ENCODE data around the gene TSPEAR.

The TSPEAR gene

GRCh38 chr21:44615911-44616590, 95.3 kb downstream of the TSPEAR start:
- H3K4me3 ChIP-seq (ENCODE audit: control insufficient read depth, low read depth, low read length) = no peak overlapping the region
- TF ChIP-seq CTCF (IDR thresholded peaks at IDR 0.05; ENCODE audit: control insufficient read depth, insufficient read depth, low read depth, low read length, missing control alignments) = no peak
- DNase-seq (ENCODE audit: low read depth) = no peak

- no peak overlapping the region for H3K4me3 ChIP-seq (ENCODE audit: control insufficient read depth, low read depth, low read length)
- TF ChIP-seq CTCF (IDR thresholded peaks at IDR 0.05; ENCODE audit: control insufficient read depth, insufficient read depth, low read depth, low read length, missing control alignments) = no peak
- DNase-seq (ENCODE audit: low read depth) = no peak
Observed at GRCh38 chr21:44615466-44615865, 95.9 kb downstream of the TSPEAR start.

- no peak overlapping the region for H3K4me3 ChIP-seq (ENCODE audit: control insufficient read depth, low read depth, low read length)
- DNase-seq (ENCODE audit: low read depth) = no peak
- no peak for TF ChIP-seq CTCF (IDR thresholded peaks at IDR 0.05; ENCODE audit: control insufficient read depth, insufficient read depth, low read depth, low read length, missing control alignments)
Observed at GRCh38 chr21:44614961-44615391, 96.4 kb downstream of the TSPEAR start.

GRCh38 chr21:44614161-44614631, 97.2 kb downstream of the TSPEAR start:
- DNase-seq (ENCODE audit: low read depth) = no peak
- TF ChIP-seq CTCF (IDR thresholded peaks at IDR 0.05; ENCODE audit: control insufficient read depth, insufficient read depth, low read depth, low read length, missing control alignments) = no peak
- H3K4me3 ChIP-seq (ENCODE audit: control insufficient read depth, low read depth, low read length) = no peak overlapping the region

- no peak overlapping the region for H3K4me3 ChIP-seq (ENCODE audit: control insufficient read depth, low read depth, low read length)
- TF ChIP-seq CTCF (IDR thresholded peaks at IDR 0.05; ENCODE audit: control insufficient read depth, insufficient read depth, low read depth, low read length, missing control alignments) = no peak
- DNase-seq (ENCODE audit: low read depth) = no peak
Observed at GRCh38 chr21:44613386-44614155, 97.8 kb downstream of the TSPEAR start.

- H3K4me3 ChIP-seq (ENCODE audit: control insufficient read depth, low read depth, low read length) = no peak overlapping the region
- TF ChIP-seq CTCF (IDR thresholded peaks at IDR 0.05; ENCODE audit: control insufficient read depth, insufficient read depth, low read depth, low read length, missing control alignments) = no peak
- DNase-seq (ENCODE audit: low read depth) = no peak
Observed at GRCh38 chr21:44612669-44613229, 98.6 kb downstream of the TSPEAR start.
